NCI-H510A treated with DMSO at 0.1 percent for 48 hours (cell line): ENCODE measurements around the gene ADI1.

Experiments
- DNase-seq: peaks from one replicate; lab custom pipeline; 2025; lab: John Stamatoyannopoulos, UW

The ADI1 gene

GRCh38 chr2:3519255-3520205, at the start of gene ADI1:
Gene ADI1 (minus strand): TSS chr2:3519531. CDS start chr2:3519487, 44 bp downstream.
- DNase-seq = peak; percentile 63

GRCh38 chr2:3566806-3567205, 47.5 kb upstream of the ADI1 start:
- no peak for DNase-seq

GRCh38 chr2:3565117-3565516, 45.8 kb upstream of the ADI1 start:
- DNase-seq = no peak

- no peak for DNase-seq
These were observed 44.2 kb upstream of the ADI1 start for GRCh38 chr2:3563521-3563976.

GRCh38 chr2:3558205-3559014, 39.1 kb upstream of the ADI1 start, which contains the start of gene RNASEH1:
Gene RNASEH1 (minus strand): TSS chr2:3558333. CDS start chr2:3558260, 73 bp downstream.
- DNase-seq = peak; percentile 98

- DNase-seq = no peak
These were observed 38.4 kb upstream of the ADI1 start for GRCh38 chr2:3557639-3558204.

GRCh38 chr2:3553946-3554345, 34.6 kb upstream of the ADI1 start:
- DNase-seq = no peak

GRCh38 chr2:3547915-3548314, 28.6 kb upstream of the ADI1 start:
- no peak for DNase-seq

GRCh38 chr2:3545788-3546478, 26.6 kb upstream of the ADI1 start:
- DNase-seq = no peak

- no peak for DNase-seq
These were observed 23.8 kb upstream of the ADI1 start for GRCh38 chr2:3543023-3543683.

GRCh38 chr2:3542107-3542506, 22.8 kb upstream of the ADI1 start:
- no peak for DNase-seq

- DNase-seq = no peak
These were observed 20.5 kb upstream of the ADI1 start for GRCh38 chr2:3539836-3540235.

GRCh38 chr2:3536682-3537632, 17.6 kb upstream of the ADI1 start:
- DNase-seq = no peak

- no peak for DNase-seq
These were observed 16.7 kb upstream of the ADI1 start for GRCh38 chr2:3535794-3536681.

- no peak for DNase-seq
These were observed 16.1 kb upstream of the ADI1 start for GRCh38 chr2:3535467-3535793.

GRCh38 chr2:3534251-3534814, 15.0 kb upstream of the ADI1 start:
- DNase-seq = no peak

- no peak for DNase-seq
These were observed 14.5 kb upstream of the ADI1 start for GRCh38 chr2:3533836-3534235.

GRCh38 chr2:3532941-3533340, 13.6 kb upstream of the ADI1 start:
- no peak for DNase-seq
